ENCODE data around the gene CD3G.
"Not testable (repeated sequence)": the region's sequence is repeated elsewhere in the genome, so short reads cannot be mapped to it uniquely, and the experiment has no call there.

The CD3G gene

DNA sequence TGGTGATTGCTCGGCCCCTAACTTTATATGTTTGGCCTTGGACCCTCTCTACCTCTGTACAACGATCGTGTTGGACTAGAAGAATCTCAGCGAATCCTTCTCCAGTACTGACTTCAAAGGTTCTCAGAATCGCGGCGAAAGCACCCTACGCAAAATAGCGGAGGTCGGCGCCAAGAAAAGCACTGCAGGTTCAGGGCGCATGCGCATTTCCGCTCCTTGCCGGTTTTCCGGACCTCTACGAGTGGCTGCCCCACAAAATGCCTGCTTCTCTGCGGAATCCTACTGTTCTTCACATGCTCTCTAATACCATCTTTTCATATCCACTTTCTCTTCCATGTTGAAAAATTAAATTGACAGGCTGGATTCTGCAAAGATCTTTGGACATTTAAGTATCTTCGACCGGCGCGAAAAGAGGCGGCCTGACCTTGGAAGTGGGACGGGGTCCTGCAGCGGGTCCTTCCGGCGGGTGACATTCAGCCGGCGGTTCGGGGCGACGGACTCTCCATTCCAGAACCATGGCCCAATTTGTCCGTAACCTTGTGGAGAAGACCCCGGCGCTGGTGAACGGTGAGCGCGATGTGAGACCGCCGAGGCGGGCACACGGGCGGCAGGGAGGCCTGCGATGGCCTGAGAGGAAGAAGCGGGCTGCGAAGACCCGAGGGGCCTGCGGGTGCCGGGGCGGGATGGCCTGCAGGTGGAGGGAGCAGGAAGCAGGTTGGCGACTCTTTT lies 57.2 kb downstream of the CD3G start, which contains the start of gene ATP5MG:
TSS of gene ATP5MG (plus strand) at position 456 of the 729 bp plus-strand sequence. CDS start at position 516, 60 bp downstream.
- no peaks in the 10 kb centered on the region for H3K9me3 ChIP-seq (ENCODE audit: severe bottlenecking)
- DNase-seq (ENCODE audit: low spot score) = peak; percentile 89
- peak within 1 kb of the TSS; percentile 92 for H3K4me3 ChIP-seq (ENCODE audit: severe bottlenecking)
- peaks cover 39% of the 10 kb centered on the region for H3K36me3 ChIP-seq (ENCODE audit: low read depth)
- peak within 1 kb of the TSS; percentile 60 for H3K27ac ChIP-seq (ENCODE audit: poor library complexity, severe bottlenecking)
- H3K27me3 ChIP-seq (ENCODE audit: insufficient read depth, poor library complexity, severe bottlenecking) = no peaks in the 10 kb centered on the region
- H3K4me1 ChIP-seq (ENCODE audit: insufficient read depth, poor library complexity, severe bottlenecking) = peaks cover 12% of the 10 kb centered on the region
- TF ChIP-seq, protein P1, sequence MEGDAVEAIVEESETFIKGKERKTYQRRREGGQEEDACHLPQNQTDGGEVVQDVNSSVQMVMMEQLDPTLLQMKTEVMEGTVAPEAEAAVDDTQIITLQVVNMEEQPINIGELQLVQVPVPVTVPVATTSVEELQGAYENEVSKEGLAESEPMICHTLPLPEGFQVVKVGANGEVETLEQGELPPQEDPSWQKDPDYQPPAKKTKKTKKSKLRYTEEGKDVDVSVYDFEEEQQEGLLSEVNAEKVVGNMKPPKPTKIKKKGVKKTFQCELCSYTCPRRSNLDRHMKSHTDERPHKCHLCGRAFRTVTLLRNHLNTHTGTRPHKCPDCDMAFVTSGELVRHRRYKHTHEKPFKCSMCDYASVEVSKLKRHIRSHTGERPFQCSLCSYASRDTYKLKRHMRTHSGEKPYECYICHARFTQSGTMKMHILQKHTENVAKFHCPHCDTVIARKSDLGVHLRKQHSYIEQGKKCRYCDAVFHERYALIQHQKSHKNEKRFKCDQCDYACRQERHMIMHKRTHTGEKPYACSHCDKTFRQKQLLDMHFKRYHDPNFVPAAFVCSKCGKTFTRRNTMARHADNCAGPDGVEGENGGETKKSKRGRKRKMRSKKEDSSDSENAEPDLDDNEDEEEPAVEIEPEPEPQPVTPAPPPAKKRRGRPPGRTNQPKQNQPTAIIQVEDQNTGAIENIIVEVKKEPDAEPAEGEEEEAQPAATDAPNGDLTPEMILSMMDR (IDR thresholded peaks at IDR 0.05; ENCODE audit: poor library complexity, severe bottlenecking) = no peak
- peak; percentile 65 for ATAC-seq (ENCODE audit: low read depth)

DNA sequence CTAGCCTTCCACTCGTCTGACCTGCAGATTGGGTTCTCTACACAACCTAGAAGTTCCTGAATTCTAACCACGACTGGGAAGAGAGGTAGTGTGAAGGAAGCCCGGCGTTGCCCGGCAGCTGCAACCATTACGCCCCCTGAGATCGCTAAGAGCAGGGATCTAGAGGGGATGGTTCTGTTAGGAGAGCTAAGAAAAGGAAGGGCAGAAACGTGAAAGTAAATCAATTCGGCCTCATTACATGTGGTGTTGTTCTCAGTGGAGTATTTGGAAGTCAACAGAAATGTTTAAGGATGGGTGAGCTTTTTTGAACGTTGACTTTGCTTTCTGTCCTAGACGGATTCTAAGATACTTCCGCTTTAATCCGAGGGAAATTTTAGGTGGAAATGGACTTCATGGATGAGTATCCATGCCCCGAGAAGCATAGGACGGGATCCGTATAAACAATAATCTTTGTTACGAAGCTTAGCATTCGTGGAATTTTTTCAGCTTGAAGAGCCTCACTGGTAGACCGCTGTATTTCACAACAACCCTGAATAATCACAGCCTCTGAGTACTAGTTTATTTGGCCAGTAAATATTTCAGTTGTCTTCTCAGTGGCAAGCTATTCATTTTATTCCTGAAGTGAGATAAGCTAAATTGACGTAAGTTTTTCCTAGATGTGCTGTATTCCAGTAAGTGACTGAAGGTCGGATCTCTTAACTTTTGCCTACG lies 57.9 kb downstream of the CD3G start:
- Histone ChIP-seq H3K9me3 (ENCODE audit: severe bottlenecking) (no peaks in the 10 kb centered on the region), H3K27ac (ENCODE audit: poor library complexity, severe bottlenecking) (peak overlapping the region; percentile 60), H3K27me3 (ENCODE audit: insufficient read depth, poor library complexity, severe bottlenecking) (no peaks in the 10 kb centered on the region), H3K4me3 (ENCODE audit: severe bottlenecking) (peak overlapping the region; percentile 92), H3K4me1 (ENCODE audit: insufficient read depth, poor library complexity, severe bottlenecking) (peaks cover 12% of the 10 kb centered on the region), H3K36me3 (ENCODE audit: low read depth) (peaks cover 41% of the 10 kb centered on the region)
- TF ChIP-seq, protein P1 (IDR thresholded peaks at IDR 0.05; ENCODE audit: poor library complexity, severe bottlenecking) = no peak
- no peak for DNase-seq (ENCODE audit: low spot score)
- ATAC-seq (ENCODE audit: low read depth) = peak; percentile 48

DNA sequence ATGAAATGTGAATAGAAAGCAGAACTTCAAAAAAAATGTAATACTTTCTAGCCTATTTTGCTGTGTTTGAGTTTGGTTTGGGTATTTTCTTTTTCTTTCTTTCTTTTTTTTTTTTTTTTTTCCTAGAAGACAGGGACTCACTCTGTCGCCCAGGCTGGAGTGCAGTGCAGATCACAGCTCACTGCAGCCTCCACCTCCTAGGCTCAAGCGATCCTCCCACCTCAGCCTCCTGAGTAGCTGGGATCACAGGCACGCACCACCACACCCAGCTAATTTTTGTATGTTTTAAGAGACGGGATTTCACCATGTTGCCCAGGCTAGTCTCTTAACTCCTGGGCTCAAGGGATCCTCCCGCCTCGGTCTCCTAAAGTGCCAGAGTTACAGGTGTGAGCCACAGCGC lies 58.5 kb downstream of the CD3G start:
- H3K36me3 ChIP-seq (ENCODE audit: low read depth) = peaks cover 43% of the 10 kb centered on the region
- ATAC-seq (ENCODE audit: low read depth); H3K9me3 ChIP-seq (ENCODE audit: severe bottlenecking); DNase-seq (ENCODE audit: low spot score); H3K27me3 ChIP-seq (ENCODE audit: insufficient read depth, poor library complexity, severe bottlenecking): not testable (repeated sequence)
- H3K27ac ChIP-seq (ENCODE audit: poor library complexity, severe bottlenecking) = peak overlapping the region; percentile 60
- peak overlapping the region; percentile 92 for H3K4me3 ChIP-seq (ENCODE audit: severe bottlenecking)
- peaks cover 12% of the 10 kb centered on the region for H3K4me1 ChIP-seq (ENCODE audit: insufficient read depth, poor library complexity, severe bottlenecking)
